CD4-positive, alpha-beta T cell treated with Interleukin-15 for 4 hours (primary cell): ENCODE measurements around the gene PDIA2.

Experiments used
- DNase-seq: peaks from one replicate; pipeline ENCODE4 v3.0.0-alpha.2; 2020; ENCODE audit warnings: low spot score

The PDIA2 gene

GRCh38 chr16:280552-280951 lies 2.4 kb upstream of the PDIA2 start, which contains the start of gene ARHGDIG:
TSS of gene ARHGDIG (plus strand) at chr16:280591. CDS start at chr16:280681, 90 bp downstream.
- no peak for DNase-seq

- DNase-seq: no peak
Measured at GRCh38 chr16:280991-281659, 1.8 kb upstream of the PDIA2 start.

- DNase-seq: no peak
Measured at GRCh38 chr16:281660-282255, 1.2 kb upstream of the PDIA2 start.

GRCh38 chr16:282491-282890 lies 473 bp upstream of the PDIA2 start:
- no peak for DNase-seq

- no peak for DNase-seq
Measured at GRCh38 chr16:284204-285120, 1.5 kb downstream of the PDIA2 start.

GRCh38 chr16:285146-286055 lies 2.4 kb downstream of the PDIA2 start:
- DNase-seq: no peak

GRCh38 chr16:286491-287297 lies 3.7 kb downstream of the PDIA2 start:
- no peak for DNase-seq

- no peak for DNase-seq
Measured at GRCh38 chr16:287298-287811, 4.4 kb downstream of the PDIA2 start.

- DNase-seq: no peak
Measured at GRCh38 chr16:287981-288920, 5.3 kb downstream of the PDIA2 start.

- DNase-seq: no peak
Measured at GRCh38 chr16:289395-289997, 6.5 kb downstream of the PDIA2 start.

GRCh38 chr16:290015-290680 lies 7.2 kb downstream of the PDIA2 start:
- DNase-seq: no peak

GRCh38 chr16:290681-291405 lies 7.9 kb downstream of the PDIA2 start:
- no peak for DNase-seq

- no peak for DNase-seq
Measured at GRCh38 chr16:291539-291938, 8.6 kb downstream of the PDIA2 start.

- DNase-seq: no peak
Measured at GRCh38 chr16:293043-293775, 10.2 kb downstream of the PDIA2 start.

- DNase-seq: no peak
Measured at GRCh38 chr16:296276-296675, 13.3 kb downstream of the PDIA2 start.

GRCh38 chr16:296806-297510 lies 14.0 kb downstream of the PDIA2 start:
- DNase-seq: no peak

GRCh38 chr16:297832-298231 lies 14.9 kb downstream of the PDIA2 start:
- DNase-seq: no peak
